HG02938 (cell line): ENCODE data around the gene DMD.
"Not testable (repeated sequence)": the region's sequence is repeated elsewhere in the genome, so short reads cannot be mapped to it uniquely, and the experiment has no call there.

Source experiments
- ATAC-seq: cut with Tn5 transposase; IDR thresholded peaks from one replicate; pipeline ENCODE4 v1.9.1; 2021; ENCODE audit warnings: mild to moderate bottlenecking, moderate library complexity; ENCODE audit not compliant: unreplicated experiment

The DMD gene

DNA sequence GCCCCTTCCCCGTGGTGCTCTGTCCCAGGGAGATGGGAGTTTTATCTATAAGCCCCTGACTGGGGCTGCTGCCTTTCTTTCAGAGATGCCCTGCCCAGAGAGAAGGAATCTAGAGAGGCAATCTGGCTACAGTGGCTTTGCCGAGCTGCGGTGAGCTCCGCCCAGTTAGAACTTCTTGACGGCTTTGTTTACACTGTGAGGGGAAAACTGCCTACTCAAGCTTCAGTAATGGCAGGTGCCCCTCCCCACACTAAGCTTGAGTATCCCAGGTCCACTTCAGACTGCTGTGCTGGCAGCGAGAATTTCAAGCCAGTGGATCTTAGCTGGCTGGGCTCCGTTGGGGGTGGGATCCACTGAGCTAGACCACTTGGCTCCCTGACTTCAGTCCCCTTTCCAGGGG is 1740.6 kb downstream of the DMD start:
- not testable (repeated sequence) for ATAC-seq

DNA sequence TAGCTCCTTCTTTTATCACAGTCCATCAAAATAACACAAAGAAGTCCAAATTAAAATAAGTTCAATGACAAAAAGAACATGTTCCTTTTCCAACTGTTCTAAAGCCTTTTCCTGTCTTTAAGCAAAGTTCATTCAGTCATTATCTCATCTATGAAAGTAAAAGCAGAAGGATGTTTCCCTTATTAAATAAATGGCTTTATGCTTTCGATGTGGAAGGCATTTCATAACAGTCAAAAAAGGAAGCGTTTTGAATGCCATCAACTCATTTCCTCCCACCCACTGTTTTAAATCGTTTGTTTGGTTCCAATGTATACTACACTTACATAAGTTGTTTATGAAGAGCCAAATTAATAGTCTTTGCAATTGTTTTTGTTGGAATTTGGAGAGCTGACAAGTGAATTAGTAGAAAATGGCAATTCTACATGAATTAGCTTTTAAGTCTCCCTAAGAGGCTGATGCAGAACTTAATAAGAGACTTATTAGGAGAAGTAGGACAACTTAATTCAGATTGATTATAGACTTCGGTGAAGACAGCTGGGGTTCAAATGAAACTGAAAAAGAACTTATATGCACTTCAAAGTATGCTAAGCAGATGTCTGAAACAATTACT is 1746.9 kb downstream of the DMD start:
- ATAC-seq = no peak

DNA sequence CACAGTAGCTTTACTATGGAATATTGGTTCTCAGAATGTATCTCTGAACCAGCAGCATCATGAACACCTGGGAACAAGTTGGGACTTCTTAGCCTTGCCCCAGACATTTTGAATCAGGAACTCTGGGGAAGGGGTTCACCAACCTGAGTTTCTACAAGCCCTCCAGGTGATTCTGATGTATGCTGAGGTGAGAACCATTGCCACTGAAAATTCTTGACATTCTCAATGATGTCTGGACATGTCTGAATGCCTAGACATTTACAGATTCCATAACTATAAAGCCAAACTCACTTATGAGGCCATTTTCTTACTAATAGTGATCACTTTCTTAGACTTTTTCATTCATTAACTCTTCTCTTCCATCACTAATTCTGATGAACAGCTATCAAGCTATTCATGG is 1750.1 kb downstream of the DMD start:
- ATAC-seq = no peak

DNA sequence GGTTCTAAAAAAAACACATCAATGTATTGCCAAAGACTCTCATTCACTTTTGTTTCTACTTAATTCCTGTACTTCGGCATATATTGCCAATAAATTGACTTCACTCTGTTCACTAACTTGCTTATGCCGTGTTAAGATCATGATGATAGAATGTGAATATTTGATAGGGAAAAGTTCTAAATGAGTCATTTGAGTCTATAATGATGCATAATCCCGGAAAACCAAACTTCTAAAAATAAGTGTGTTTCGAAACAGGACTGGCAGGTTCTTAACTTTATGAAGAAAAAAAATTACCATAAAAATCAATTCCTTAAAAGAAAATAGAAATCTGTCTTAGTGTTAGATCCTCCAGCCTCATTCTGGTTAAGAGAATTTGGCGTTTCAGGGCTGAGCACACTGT is 1752.0 kb downstream of the DMD start:
- no peak for ATAC-seq

DNA sequence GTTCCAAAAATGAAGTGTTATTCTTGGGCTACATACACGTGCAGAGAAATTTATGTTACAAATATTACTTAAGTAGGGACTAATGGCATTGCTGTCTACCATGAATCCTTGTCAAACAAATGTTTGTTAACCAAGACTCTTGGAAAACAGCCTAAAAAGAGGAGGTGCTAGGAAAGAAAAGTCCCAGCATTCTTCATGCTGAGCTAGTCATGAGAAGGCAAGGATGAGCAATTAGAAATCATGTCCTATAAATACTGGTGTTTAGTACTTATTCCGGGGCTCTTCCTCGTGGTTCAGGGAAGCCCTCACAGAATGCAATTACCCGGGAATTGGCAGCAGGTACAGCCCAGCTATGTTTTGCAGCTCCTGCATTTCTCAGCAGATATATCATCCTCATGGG is 1761.4 kb downstream of the DMD start:
- ATAC-seq = no peak

DNA sequence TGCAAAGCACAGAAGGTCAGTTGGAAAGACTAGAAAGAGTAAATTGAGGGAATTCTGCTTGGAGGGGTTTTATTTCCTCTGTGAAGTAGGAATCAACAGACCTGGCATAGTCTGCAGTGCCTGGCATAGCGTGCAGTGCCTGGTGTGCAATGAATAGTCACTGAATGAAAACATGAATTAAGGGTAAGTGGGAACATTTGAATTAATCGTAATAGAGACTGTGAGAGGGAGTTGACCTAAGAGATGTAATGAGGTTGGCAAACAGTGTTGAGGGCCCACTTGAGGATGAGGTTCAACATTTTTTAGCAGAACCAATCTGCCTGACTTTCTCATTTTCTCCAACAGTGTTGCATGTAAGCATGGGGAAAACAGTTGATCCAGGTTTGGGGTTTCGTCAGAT is 1762.3 kb downstream of the DMD start:
- ATAC-seq = no peak

DNA sequence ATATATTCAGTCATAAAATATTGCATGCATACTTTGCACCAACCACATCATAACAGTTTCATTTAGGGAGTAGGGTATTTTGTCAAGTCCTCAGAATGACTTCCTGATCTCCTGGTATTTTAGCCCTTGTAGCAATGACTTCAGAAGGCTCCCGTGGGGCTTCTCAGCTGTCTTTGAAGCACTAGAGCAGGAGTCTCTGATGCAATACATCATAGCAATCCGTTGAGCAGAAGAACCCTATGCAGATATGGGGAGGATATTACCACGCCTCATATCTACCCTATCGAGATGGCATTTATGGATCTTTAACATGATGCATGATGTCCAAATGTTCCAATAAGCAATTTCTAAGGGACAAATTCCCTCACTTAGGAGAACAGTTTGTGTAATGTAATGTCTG is 1765.8 kb downstream of the DMD start:
- ATAC-seq = no peak

DNA sequence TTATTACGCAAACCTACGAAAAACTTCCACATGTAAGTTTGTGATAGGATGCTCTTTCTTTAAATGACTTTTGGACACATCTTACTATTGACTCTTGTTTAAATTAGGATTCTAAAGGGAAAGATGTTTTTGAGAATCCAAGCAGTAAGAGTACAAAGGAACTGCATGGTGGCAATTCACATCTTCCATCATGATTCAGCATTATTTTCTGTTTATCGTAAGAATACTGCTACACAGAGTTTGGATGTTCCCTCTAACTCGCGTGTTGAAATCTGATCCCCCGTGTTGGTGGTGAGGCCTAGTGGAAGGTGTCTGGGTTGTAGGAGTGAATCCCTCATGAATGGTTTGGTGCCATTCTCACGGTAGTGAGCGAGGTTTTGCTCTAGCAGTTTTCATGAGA is 1767.7 kb downstream of the DMD start:
- ATAC-seq = no peak

DNA sequence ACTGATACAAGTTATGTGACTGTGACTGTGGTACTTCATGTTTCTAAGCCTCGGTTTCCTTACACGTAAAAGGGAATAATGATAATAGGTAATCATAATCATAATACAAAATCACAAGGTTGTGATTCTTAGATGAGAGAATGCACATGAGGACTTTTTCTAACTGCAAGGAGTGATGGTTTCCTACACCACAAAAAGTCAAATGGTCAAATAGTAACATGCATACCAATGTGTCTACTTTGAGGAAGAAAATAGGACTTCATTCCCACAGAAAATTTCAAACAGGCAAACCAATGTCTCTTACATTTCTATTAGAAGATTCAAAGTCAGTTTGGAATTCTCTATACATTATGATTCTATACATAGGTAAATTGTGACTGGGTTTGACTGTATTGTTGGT is 1770.8 kb downstream of the DMD start:
- ATAC-seq = no peak

DNA sequence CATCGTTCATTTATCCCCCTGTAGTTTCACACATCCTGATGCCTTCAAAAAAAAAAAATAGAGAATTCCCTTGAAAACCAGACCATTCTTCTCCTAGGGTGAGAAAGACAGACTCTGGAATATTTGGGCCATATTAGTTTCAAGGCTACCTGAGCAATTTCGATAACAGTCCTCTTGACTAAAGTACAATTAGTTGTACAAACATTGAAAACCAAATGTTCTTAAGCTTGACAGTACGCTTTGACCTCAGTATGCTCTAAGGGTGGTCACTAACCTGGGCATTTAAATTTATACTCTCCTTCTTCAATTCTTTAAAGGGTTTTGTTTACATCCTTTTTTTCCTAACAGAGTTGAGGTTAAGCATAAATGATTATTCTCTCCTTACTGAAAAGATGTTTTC is 1774.9 kb downstream of the DMD start:
- no peak for ATAC-seq

DNA sequence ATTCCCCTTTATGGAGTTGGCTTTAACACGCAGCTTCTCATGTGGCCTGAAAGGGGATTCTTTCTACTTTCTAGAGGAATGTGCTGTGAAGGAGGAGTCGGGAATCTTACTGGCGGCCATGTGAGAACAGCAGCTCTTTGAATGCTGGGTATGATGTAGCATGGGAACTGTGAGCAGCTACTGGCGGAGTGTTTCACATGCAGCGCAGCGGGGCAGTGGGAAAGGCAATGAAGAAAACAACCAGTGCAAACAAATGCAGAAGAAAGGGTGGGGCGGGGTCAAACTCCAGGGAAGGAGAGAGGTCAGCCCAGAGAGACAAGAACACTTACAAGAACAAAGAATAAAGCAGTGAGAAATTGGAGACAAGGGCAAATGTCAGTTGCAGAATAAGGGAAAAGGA is 1775.8 kb downstream of the DMD start:
- no peak for ATAC-seq

DNA sequence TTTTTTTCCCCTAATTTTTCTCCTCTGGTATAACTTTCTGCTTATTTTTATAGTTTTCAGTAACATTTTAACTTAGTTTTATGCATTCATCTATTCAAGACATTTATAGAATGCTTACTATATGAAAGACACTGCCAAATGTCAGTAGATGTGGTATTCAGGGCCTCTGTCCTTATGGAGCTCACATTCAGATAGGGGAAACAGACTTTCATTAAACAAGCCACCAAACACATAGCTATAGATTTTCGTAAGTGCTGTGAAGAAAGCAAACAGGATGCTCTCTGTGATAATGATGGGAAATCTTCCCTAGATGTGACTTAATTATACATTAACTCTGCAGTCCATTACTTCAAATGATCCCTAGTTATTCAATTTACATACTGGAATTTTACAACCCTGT is 1777.5 kb downstream of the DMD start:
- ATAC-seq = no peak

DNA sequence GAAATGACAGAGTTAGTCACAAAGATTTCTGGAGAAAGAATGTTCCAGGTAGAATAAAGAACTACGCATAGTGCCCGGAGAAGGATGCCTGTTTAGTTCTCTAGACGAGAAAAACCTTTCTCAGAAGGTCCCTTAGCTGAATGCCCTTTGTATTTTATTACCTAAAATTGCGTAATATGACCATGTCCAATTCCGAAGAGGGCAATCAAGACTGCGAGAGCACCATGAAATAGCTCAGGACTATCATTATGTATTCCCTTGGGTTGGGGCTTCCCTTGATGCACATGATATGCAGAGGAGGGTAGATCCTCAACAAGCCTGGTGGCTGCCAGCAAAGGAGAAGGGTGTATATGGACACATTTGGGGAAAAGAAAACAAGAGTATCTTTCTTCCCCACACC is 1781.4 kb downstream of the DMD start:
- no peak for ATAC-seq

DNA sequence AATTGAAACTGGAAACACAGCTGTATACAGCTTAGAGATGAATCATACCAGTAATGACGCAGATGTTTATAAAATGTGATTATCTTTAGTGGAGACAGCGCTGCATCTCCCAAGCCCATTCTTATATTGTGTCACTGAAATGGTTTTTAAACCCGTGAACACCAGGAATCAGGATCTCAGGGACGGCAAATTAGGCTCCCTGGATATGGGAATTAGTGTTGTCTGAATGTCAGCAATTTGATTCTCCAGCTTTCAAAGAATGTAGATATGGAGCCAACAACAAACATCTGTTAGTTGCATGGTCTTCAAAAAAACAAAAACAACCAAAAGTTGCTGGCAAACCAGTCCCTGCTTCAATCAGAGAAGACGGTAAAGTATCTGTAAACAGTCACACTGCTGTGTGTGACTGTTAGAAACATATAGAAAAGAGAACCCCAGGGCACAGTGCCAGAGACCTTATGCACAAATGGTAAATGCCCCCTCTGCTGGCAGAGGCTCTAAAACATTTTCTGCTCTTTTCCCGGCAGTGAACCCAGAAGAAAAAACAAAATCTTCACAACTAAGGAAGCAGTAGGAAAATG is 1787.7 kb downstream of the DMD start:
- no peak for ATAC-seq

DNA sequence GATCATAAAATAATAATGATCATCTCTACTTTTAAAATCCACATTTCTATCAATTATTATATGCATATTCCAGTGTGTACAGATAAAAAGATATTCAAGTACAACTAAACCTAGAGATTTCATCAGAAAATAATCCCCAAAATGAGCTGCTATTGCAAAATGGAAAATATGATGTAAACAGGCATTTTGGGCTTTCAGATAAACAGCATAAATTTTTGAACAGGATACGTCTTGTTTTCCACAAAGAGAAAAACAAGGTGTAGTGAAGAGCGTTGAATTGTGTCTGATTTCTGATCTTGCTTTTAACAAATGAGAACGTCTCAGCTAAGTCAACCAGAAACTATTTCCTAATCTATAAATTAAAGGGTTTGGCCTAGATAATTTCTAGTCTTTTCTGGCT is 1789.9 kb downstream of the DMD start:
- no peak for ATAC-seq

DNA sequence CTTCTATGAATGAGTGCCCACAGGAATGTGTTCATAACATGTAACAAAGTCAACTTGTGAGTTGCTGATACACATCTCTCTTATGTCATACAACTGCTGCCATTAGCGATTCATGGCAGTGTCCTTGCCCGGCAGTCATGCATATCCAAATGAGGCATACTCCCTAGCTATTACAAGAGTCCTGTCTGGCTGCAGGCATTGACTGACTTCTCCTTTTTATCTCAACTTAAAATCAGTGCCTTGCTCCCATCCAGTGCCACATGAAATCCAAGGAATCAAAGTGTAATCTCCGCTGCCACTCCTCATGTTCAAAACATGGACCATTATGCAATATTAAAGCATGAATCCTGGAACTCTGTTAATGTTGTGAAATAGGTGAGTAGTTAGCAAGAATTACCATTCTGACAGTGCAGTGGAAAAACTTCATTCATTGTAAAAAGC is 1790.6 kb downstream of the DMD start:
- no peak for ATAC-seq

DNA sequence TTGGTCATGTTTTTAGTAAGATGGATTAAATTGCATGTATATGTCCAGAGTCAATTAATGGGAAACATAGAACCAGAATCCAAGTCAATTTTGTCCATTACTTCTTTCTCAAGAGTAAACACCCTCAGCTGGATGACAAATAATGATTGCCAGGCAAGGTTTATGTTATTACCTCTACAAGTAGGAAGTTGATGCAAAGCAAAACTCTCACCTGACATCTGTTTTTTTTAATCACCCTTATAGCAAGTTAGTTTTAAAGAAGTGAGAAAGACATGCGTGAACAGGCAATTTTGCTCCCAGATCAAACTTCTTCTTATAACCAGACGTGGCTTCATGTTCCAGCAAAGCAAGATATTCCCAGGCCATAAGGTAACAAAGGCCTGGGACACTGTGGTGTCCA is 1791.0 kb downstream of the DMD start:
- no peak for ATAC-seq

DNA sequence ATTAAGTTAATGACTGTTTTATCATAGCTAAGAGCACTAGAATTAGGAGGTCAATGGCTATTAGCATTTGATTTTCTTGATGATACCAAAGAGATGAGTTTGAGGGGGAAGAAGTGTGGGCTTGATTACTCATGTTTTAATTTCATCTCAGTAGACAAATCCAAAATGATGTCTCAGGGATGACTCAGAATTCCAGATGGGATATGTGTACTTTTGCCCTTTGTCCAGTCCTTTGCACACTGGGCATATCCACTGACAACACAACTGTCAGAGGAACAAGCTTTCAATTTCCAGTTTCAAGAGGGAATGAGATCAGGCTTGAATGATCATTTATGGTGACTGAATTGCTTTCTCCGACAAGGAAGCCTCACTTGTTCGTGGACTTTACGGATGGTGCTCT is 1814.2 kb downstream of the DMD start:
- ATAC-seq = no peak

DNA sequence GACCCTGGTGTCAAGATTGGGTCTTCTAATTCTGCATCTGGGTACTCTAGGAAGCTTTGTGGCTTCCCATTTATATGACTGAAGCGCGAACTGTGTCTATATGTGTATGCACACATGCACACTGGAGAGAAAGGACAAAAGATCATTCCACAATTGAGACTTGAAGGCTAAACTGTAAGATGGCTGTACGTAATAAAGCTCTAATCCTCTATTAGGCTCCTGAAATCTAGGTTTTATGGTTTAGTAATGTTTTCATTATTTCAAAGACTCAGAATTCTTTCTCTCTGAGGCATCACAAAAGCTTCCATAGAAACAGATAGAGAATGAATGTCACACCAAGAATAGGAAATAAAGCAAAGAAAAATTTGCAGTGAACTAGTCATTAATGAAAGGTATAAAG is 1818.8 kb downstream of the DMD start:
- ATAC-seq = no peak

DNA sequence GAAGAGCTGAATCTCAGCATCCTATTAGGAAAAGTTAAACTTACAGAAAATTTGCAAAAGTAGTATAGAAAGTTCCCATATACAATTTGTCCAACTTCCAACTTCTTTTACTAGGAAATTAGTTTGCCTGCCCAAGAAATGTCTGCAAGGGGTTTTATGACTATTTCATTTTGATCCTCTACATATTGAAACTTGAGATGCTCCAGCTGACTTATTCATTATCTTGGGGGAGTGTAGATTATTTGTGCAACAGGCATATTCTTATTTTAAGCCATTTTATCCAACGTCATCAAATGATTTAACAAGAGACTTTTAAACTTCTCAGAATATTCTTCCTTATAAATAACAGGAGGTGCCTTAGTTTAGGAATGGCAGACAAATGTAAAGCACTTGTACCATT is 1822.4 kb downstream of the DMD start:
- ATAC-seq = no peak

DNA sequence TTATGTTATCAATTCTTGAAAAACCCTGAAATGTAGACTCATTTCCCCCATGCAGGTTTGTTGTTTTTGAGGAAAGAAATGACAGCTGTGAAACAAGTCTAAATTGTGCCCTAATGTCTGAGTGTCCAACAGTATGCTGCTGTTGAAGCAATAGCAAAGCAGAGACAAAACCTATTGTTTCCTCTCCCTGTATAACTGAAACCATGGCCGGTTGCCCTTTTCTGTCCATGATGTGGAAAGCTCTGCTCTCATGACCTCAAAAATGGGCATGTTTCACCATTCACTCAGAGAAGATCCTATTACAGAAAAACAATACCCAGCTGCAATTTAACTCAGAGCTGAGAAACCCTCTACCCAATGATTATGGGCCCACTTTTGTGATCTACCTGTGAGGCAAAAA is 1826.9 kb downstream of the DMD start:
- no peak for ATAC-seq

DNA sequence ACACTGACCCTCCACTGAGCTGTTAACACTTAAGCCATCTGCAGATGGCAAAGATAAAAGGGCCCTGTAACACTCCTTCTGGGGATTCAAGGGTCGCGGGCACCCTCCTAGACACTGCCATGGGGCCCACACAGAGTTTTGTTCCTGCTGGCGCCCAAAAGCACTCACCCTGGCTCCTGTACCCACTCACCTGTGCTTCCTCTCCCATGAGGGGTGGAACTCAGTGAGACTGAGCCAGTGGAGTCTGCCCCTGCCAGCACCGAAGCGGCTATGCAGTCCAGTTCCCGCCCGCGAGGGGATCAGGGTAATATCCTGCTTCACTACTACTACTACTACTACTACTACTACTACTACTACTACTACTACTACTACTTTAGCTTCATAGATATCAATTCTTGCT is 1827.4 kb downstream of the DMD start:
- no peak for ATAC-seq

DNA sequence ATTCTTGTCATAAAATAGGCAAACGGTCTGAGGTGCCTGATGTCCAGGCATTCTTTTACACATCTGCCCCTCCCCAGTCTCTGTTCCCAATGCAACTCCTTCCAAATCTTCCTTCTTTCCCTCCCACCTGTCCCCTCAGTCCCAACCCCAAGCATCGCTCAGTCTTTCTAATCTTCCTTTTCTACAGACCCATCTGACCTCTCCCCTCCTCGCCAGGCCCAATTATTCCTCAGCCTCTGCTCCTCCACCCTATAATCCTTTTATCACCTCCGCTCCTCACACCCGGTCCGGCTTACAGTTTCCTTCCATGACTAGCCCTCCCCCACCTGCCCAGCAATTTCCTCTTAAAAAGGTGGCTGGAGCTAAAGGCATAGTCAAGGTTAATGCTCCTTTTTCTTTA is 1832.4 kb downstream of the DMD start:
- not testable (repeated sequence) for ATAC-seq
